GM06990 (cell line): ENCODE data around the gene GALNT8.

Source experiments
- DNase-seq: peaks from one replicate; pipeline ENCODE4 v3.0.0-alpha.2; 2011; ENCODE audit not compliant: insufficient read length; ENCODE audit errors: extremely low read depth
- H3K27me3 ChIP-seq: replicated peaks from 2 replicates; pipeline ENCODE4 v1.6.0; 2011; ENCODE audit warnings: low read length; ENCODE audit not compliant: control insufficient read depth, insufficient read depth
- H3K36me3 ChIP-seq: 2 replicates; pipeline ENCODE4 v1.5.1; 2011; ENCODE audit warnings: low read length; ENCODE audit not compliant: control insufficient read depth, insufficient read depth
- H3K4me3 ChIP-seq: replicated peaks from 2 replicates; pipeline ENCODE4 v1.5.1; 2011; ENCODE audit warnings: low read depth, mild to moderate bottlenecking, control low read depth, low read length
- TF ChIP-seq, protein P1 (sequence below): IDR thresholded peaks from 2 replicates; pipeline ENCODE4 v1.5.1; 2011; ENCODE audit warnings: low read length, control low read depth, mild to moderate bottlenecking, inconsistent platforms; ENCODE audit not compliant: insufficient read depth, poor library complexity, severe bottlenecking

GALNT8 gene

DNA sequence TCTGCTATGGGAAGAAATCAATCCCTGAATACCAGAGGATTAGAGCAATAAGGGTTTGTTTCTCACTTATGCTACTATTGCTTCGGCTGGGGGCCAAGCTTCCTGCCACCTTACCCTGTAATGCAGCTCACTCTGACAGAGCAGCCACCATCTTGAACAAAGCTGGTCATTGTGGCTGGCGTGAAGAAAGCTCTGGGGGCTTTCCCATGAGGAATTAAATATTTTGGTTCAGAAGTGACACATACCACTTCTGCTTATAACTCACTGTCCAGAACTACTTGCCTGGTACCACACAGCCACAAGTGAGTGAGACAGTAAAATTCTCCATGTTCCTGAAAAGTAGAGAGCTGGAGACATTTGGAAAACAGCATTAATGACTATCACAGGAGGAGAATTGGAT lies 82.6 kb downstream of the GALNT8 start:
- Histone ChIP-seq H3K27me3 (0 out of 2 replicates have a peak, but pooled peaks cover 1% of the 10 kb centered on the region), H3K36me3 (no peaks in the 10 kb centered on the region), H3K4me3 (no peak overlapping the region)
- TF ChIP-seq, protein P1, sequence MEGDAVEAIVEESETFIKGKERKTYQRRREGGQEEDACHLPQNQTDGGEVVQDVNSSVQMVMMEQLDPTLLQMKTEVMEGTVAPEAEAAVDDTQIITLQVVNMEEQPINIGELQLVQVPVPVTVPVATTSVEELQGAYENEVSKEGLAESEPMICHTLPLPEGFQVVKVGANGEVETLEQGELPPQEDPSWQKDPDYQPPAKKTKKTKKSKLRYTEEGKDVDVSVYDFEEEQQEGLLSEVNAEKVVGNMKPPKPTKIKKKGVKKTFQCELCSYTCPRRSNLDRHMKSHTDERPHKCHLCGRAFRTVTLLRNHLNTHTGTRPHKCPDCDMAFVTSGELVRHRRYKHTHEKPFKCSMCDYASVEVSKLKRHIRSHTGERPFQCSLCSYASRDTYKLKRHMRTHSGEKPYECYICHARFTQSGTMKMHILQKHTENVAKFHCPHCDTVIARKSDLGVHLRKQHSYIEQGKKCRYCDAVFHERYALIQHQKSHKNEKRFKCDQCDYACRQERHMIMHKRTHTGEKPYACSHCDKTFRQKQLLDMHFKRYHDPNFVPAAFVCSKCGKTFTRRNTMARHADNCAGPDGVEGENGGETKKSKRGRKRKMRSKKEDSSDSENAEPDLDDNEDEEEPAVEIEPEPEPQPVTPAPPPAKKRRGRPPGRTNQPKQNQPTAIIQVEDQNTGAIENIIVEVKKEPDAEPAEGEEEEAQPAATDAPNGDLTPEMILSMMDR = no peak
- DNase-seq = no peak

DNA sequence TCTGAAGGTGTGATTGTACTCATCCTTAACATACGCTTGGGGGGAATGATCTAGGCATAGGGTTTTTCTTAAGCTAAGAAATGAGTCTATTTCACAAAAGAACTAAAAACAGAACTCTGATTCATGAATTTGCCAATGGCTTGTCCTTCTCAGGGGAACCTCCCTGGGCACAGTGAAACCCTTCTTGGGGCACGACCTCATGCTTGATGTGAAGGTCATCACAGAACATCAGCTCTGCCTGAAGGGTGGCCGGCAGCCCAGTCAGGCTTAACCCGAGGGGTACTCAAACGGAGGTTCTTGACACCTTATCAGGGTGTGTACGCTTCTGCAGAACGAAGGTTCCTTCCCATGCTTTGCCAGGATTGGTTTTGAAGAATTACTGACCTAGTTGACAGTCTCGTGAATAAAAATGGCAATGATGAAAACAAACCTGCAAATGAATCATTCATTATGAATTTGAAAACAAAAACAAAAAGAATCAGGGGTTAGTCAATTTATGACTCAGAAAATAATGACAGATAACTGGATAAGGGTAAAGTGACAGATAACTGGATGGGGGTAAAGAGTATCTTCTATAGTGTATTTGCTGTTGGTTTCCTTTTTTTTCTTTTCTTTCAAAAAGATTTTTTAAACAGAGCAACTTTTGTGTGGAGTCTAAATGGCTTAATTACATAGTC lies 86.4 kb downstream of the GALNT8 start:
- no peaks in the 10 kb centered on the region for H3K36me3 ChIP-seq
- peaks cover 1% of the 10 kb centered on the region; the same call in 1 of the 2 replicates for H3K27me3 ChIP-seq
- no peak overlapping the region for H3K4me3 ChIP-seq
- TF ChIP-seq, protein P1 = no peak
- DNase-seq = no peak

DNA sequence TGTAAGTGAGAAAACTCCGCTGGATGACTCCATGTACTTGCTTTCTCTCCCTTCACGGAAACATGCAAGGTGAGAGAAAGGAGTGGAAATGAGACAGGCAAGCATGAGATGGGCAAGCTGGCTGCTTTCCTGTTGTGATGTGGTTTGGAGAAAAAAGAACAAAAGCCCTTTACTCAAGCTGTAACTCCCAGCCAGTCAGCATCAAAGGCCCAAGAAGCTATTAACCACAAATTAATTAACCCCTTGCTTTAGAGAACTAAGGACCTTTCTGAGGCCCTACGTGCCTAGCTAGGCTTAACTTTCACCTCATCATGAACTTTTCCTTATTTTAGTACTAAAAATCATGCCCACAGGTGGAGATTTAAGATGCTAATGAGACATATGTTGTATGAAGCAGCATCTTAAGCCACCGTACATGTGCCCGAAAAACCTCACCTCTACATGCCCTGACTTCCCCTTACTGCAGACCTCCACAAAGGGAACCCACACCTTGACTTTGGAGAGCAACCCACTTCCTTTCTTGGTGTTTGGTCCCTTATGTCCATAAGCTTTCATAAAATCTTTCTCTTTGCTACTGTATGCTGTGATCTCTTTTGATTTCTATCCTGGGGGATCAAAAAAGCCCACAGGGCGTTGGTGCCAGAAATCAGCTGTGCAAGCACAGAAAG lies 87.0 kb downstream of the GALNT8 start:
- no peak for DNase-seq
- Histone ChIP-seq H3K4me3 (no peak overlapping the region), H3K27me3 (peaks cover 1% of the 10 kb centered on the region; the same call in 1 of the 2 replicates), H3K36me3 (no peaks in the 10 kb centered on the region)
- TF ChIP-seq, protein P1 = no peak

DNA sequence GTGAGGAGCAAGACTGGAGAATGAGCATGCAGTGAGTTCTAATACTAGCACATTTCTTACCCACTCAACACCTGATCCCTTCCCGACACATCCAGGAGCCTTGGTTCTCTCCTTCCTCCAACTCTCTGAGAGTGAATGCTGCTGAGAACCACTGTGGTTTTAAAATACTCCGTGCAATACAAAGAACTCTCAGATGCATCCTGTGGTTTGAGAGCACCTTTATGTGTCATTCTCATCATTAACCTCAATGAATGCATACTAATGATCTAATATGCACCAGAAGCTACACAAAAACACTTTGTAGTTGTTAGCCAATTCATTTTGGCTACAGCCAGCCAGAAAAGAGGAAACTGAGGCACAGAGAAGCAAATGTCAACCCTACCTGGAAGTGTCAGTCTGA lies 87.6 kb downstream of the GALNT8 start:
- no peak for DNase-seq
- Histone ChIP-seq H3K4me3 (no peak overlapping the region), H3K27me3 (peaks cover 1% of the 10 kb centered on the region; the same call in 1 of the 2 replicates), H3K36me3 (no peaks in the 10 kb centered on the region)
- TF ChIP-seq, protein P1 = no peak

DNA sequence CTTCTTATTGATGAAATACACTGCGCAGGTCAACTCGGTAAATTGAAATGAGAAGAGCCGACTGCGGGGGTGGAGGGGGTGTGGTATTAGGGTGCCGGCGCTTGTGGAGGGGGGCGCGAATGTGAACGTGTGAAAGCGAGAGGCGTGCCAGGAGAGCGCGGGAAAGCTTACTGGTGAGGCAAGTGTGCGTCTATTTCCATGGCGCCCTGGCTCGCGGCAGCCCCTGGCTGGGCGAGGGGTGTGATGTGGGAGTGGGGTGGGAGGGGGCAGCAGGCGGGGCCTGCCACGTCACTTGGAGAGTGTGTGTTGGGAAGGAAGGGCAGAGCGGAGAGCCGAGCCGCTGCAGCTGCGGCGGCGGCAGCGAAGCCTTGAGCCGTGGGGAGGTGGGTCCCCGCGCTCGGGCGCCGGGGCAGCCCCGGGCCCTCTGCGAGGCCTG lies 88.8 kb downstream of the GALNT8 start:
- TF ChIP-seq, protein P1 = no peak
- Histone ChIP-seq H3K27me3 (no peaks in the 10 kb centered on the region; the same call in 1 of the 2 replicates), H3K4me3 (no peak overlapping the region), H3K36me3 (no peaks in the 10 kb centered on the region)
- DNase-seq = peak; percentile 67
